Activated CD4-positive, alpha-beta memory T cell treated with anti-CD3 and anti-CD28 coated beads for 36 hours (primary cell): ENCODE measurements around the gene HYLS1. TPM values are rescaled to one million over a fixed set of nuclear protein-coding genes. Genes with fewer than 3 reads are reported as not detected.

Experiments
- CTCF ChIA-PET: fragments of 350-600 bp; sonication (Branson Sonifier 250); formaldehyde crosslinking; loops from one replicate; lab custom pipeline; 2021; ENCODE audit warnings: antibody characterized with exemption, inconsistent platforms; lab: Charles Lee
- POLR2A ChIA-PET: fragments of 350-600 bp; sonication (Branson Sonifier 250); formaldehyde crosslinking; loops from one replicate; lab custom pipeline; 2021; ENCODE audit warnings: antibody characterized with exemption; lab: Charles Lee
- DNase-seq: peaks from one replicate; pipeline ENCODE4 v3.0.0-alpha.2; 2020
- H3K27ac Mint-ChIP-seq: one replicate; pipeline ENCODE4 v1.8.0; 2021; ENCODE audit warnings: mixed read lengths
- H3K27me3 Mint-ChIP-seq: one replicate; pipeline ENCODE4 v1.8.0; 2021; ENCODE audit warnings: mixed read lengths
- H3K36me3 Mint-ChIP-seq: one replicate; pipeline ENCODE4 v1.8.0; 2021; ENCODE audit warnings: mixed read lengths
- H3K4me1 Mint-ChIP-seq: one replicate; pipeline ENCODE4 v1.8.0; 2021; ENCODE audit warnings: low read depth, mixed read lengths
- H3K4me3 Mint-ChIP-seq: one replicate; pipeline ENCODE4 v1.8.0; 2021; ENCODE audit warnings: mild to moderate bottlenecking, mixed read lengths
- H3K9me3 Mint-ChIP-seq: one replicate; pipeline ENCODE4 v1.8.0; 2021; ENCODE audit warnings: mixed read lengths
- intact Hi-C: fragments of 100-400 bp; cut with micrococcal nuclease; formaldehyde crosslinking; loops from one replicate; pipeline ENCODE4 v1.15.1; 2023
- total RNA-seq, 2 experiments: library from RNA; stranded (reverse); gene quantifications; one replicate each; pipeline ENCODE4 v1.2.3, GENCODE V29; 2021

Gene HYLS1
- total RNA-seq, 2 experiments from 2014 or later = 8.2 to 8.3 TPM

DNA sequence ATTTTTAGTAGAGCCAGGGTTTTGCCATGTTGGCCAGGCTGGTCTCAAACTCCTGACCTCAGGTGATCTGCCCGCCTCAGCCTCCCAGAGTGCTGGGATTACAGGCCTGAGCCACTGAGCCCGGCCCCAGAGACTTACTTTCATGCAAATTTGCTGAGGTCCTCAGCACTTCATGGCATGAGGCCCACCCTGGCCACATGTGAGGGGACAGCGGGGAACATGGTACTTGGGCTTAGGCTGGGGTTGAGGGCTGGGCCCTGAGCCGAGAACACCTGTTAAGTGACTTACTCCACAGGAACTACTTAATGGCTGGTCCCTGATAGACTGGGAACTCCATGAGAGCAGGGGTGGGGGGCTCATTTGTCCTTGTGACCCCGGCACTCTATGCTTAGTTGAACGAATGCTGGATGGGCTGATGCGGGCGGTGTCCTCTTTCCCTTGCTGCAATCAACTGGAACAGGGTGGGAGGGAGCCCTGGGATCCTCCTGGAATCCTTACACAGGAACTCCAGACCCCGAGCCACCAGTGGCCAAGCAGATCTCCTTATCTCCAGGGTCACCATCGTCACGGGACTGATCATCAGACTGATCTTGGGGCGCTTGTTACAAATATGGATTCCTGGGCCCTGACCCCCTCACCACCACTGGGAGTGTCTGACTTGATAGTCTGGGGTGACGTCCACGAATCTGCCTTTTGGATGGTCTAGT, 59.4 kb downstream of the HYLS1 start:
- H3K36me3 Mint-ChIP-seq = no peaks in the 10 kb centered on the region
- ChIA-PET POLR2A (no interaction called here), CTCF (no interaction called here)
- DNase-seq = no peak
- intact Hi-C loops = no loop called here
- peaks cover 5% of the 10 kb centered on the region for H3K27me3 Mint-ChIP-seq
- H3K9me3 Mint-ChIP-seq = no peaks in the 10 kb centered on the region
- no peak overlapping the region for H3K27ac Mint-ChIP-seq
- H3K4me3 Mint-ChIP-seq = no peak overlapping the region
- peaks cover 6% of the 10 kb centered on the region for H3K4me1 Mint-ChIP-seq

DNA sequence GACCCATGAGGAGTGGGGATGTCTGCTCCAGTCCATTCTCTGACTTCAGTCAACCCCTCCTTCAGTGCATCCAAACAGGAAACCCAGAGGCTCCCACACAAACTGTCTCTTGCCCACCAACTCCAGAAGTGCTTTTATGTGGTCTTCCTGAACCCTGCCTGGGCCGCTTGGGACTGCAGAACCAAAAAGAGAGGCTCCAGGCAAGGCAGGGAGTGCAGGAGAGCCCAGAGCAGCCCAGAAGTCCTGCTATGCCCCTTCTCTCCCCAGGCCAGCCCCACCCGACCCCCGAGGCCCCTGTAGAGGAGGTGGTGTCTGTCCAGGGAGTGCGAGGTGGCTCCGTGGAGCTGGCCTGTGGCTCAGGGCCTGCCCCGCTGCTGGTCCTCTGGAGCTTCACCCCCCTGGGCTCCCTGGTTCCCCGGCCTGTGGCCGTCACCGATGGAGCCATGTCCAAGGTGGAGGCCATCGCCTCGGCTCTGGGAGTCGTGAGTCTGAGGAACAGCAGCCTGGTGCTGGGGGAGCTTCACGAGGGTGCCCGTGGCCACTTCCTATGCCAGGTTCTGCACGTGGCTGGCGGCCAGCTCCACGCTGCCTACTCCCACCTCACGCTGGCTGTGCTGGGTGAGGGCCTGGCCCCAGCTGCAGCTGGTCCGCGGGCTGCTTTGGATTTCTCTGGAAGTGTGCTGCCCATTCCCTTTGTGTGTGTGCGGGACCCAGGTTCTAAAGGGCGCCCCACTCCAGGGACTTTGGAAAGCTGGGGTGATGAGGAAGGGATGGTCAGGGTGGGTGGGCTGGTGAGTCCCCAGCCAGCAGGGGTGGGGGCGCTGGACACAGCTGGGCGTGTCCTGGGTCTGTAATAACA, 60.2 kb downstream of the HYLS1 start:
- CTCF ChIA-PET = no interaction called here
- no peak for DNase-seq
- Mint-ChIP-seq H3K4me3 (no peak overlapping the region), H3K27ac (no peak overlapping the region), H3K27me3 (peaks cover 5% of the 10 kb centered on the region), H3K36me3 (no peaks in the 10 kb centered on the region), H3K9me3 (no peaks in the 10 kb centered on the region), H3K4me1 (no peaks in the 10 kb centered on the region)
- POLR2A ChIA-PET = no interaction called here
- intact Hi-C loops = no loop called here

GRCh38 chr11:125948278-125949051, 61.0 kb downstream of the HYLS1 start:
- Mint-ChIP-seq H3K27me3 (peaks cover 5% of the 10 kb centered on the region), H3K27ac (no peak overlapping the region), H3K36me3 (no peaks in the 10 kb centered on the region), H3K9me3 (no peaks in the 10 kb centered on the region), H3K4me3 (no peak overlapping the region), H3K4me1 (no peaks in the 10 kb centered on the region)
- ChIA-PET POLR2A (no interaction called here), CTCF (no interaction called here)
- intact Hi-C loops = no loop called here
- DNase-seq = no peak

- DNase-seq = no peak
- CTCF ChIA-PET = interaction anchor here (1.2 kb wide), 1 partner anchor 245 kb away, joined by 3 read pairs; no protein-coding TSS in a partner anchor
- no peak overlapping the region for H3K4me3 Mint-ChIP-seq
- no peaks in the 10 kb centered on the region for H3K9me3 Mint-ChIP-seq
- H3K27ac Mint-ChIP-seq = no peak overlapping the region
- intact Hi-C loops = no loop called here
- POLR2A ChIA-PET = no interaction called here
- peaks cover 5% of the 10 kb centered on the region for H3K27me3 Mint-ChIP-seq
- H3K4me1 Mint-ChIP-seq = no peaks in the 10 kb centered on the region
- no peaks in the 10 kb centered on the region for H3K36me3 Mint-ChIP-seq
Observed at GRCh38 chr11:125949271-125950177, 62.1 kb downstream of the HYLS1 start.

DNA sequence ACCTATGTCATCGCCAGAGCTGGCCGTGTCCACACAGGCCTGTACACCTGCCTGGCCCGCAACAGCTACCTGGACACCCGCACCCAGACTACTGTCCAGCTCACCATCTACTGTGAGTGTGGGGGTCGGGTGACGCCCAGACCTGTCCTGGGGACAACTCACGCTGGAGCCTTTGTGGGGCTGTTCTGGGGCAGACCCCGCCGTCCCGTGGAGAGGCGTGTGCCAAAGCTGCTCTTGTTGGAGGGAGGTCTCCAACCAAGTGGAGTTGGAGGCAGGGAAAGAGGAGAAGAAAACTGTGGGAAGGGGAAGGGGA, 62.7 kb downstream of the HYLS1 start:
- intact Hi-C loops = no loop called here
- H3K9me3 Mint-ChIP-seq = no peaks in the 10 kb centered on the region
- no peaks in the 10 kb centered on the region for H3K4me1 Mint-ChIP-seq
- POLR2A ChIA-PET = no interaction called here
- no peak overlapping the region for H3K4me3 Mint-ChIP-seq
- no peaks in the 10 kb centered on the region for H3K36me3 Mint-ChIP-seq
- CTCF ChIA-PET = interaction anchor here (1.2 kb wide), 1 partner anchor 244 kb away, joined by 3 read pairs; no protein-coding TSS in a partner anchor
- no peak overlapping the region for H3K27ac Mint-ChIP-seq
- no peak for DNase-seq
- H3K27me3 Mint-ChIP-seq = peaks cover 5% of the 10 kb centered on the region

Other genes starting within 250 kb of the HYLS1 start
- gene ACRV1, start 206.8 kb upstream of the HYLS1 start, total RNA-seq = not detected
- gene PATE1, start 141.4 kb upstream of the HYLS1 start, total RNA-seq = not detected
- gene PATE2, start 108.8 kb upstream of the HYLS1 start, total RNA-seq = not detected
- gene PATE3, start 99.5 kb upstream of the HYLS1 start, total RNA-seq = not detected
- not detected for gene PATE4, start 54.4 kb upstream of the HYLS1 start, total RNA-seq
- gene PUS3, start 15.5 kb downstream of the HYLS1 start, total RNA-seq = 10 to 100 TPM; 20.1 to 22.9 TPM
- not detected for gene DDX25, start 16.8 kb downstream of the HYLS1 start, total RNA-seq
- not detected for gene VSIG10L2, start 58.4 kb downstream of the HYLS1 start, total RNA-seq
- gene CDON, start 175.2 kb downstream of the HYLS1 start, total RNA-seq = 1 to 10 TPM; 2.5 to 2.7 TPM